Hematopoietic multipotent progenitor cell treated with erythropoietin and hydrocortisone succinate and interleukin-3 and kit ligand, for 6 days (in vitro differentiated cells): Measurements from ENCODE around the gene COBLL1.

ENCODE experiments used
- DNase-seq: peaks from one replicate; pipeline ENCODE4 v3.0.0-alpha.2; 2015

COBLL1 gene

GRCh38 chr2:164755952-164756351 lies 85.7 kb downstream of the COBLL1 start:
- DNase-seq = no peak

GRCh38 chr2:164754157-164755093 lies 87.2 kb downstream of the COBLL1 start:
- no peak for DNase-seq

GRCh38 chr2:164752956-164753355 lies 88.7 kb downstream of the COBLL1 start:
- no peak for DNase-seq

- DNase-seq = no peak
These were observed 93.7 kb downstream of the COBLL1 start for GRCh38 chr2:164747783-164748433.

GRCh38 chr2:164747140-164747539 lies 94.5 kb downstream of the COBLL1 start:
- no peak for DNase-seq

- no peak for DNase-seq
These were observed 94.9 kb downstream of the COBLL1 start for GRCh38 chr2:164746713-164747112.

GRCh38 chr2:164745012-164745797 lies 96.4 kb downstream of the COBLL1 start:
- DNase-seq = no peak

- DNase-seq = no peak
These were observed 98.8 kb downstream of the COBLL1 start for GRCh38 chr2:164742738-164743317.

GRCh38 chr2:164739966-164740365 lies 101.7 kb downstream of the COBLL1 start:
- no peak for DNase-seq

- peak; percentile 89 for DNase-seq
These were observed 104.0 kb downstream of the COBLL1 start for GRCh38 chr2:164737612-164738081.

GRCh38 chr2:164735309-164735919 lies 106.2 kb downstream of the COBLL1 start:
- DNase-seq = no peak

GRCh38 chr2:164734196-164734595 lies 107.4 kb downstream of the COBLL1 start:
- no peak for DNase-seq

- no peak for DNase-seq
These were observed 116.1 kb downstream of the COBLL1 start for GRCh38 chr2:164725542-164725941.

GRCh38 chr2:164722616-164723338 lies 118.8 kb downstream of the COBLL1 start:
- peak; percentile 42 for DNase-seq

GRCh38 chr2:164721430-164721829 lies 120.2 kb downstream of the COBLL1 start:
- DNase-seq = no peak

GRCh38 chr2:164719996-164720941 lies 121.4 kb downstream of the COBLL1 start:
- no peak for DNase-seq

GRCh38 chr2:164717000-164717803 lies 124.4 kb downstream of the COBLL1 start:
- DNase-seq = peak; percentile 80

- no peak for DNase-seq
These were observed 127.2 kb downstream of the COBLL1 start for GRCh38 chr2:164714471-164714870.

GRCh38 chr2:164711766-164712138 lies 129.9 kb downstream of the COBLL1 start:
- DNase-seq = no peak
